ENCODE measurements around the gene CDC40. TPM values are rescaled to one million over a fixed set of nuclear protein-coding genes. Genes with fewer than 3 reads are reported as not detected.

CDC40 gene
- total and polyA plus RNA-seq, 3 donors from 2014 or later: 16.3 to 20.1 (median 17.9) TPM

- no peaks in the 10 kb centered on the region for H3K27me3 ChIP-seq
- TF ChIP-seq CTCF (IDR thresholded peaks at IDR 0.05) (no peak), POLR2A (IDR thresholded peaks at IDR 0.05) (no peak)
- H3K4me3 ChIP-seq: no peak overlapping the region
- H3K36me3 ChIP-seq (ENCODE audit: low read depth, missing control alignments): no peaks in the 10 kb centered on the region
- no peaks in the 10 kb centered on the region for H3K9me3 ChIP-seq
- H3K27ac ChIP-seq: no peak overlapping the region
- intact Hi-C loops (cut with DNase I; ENCODE audit: low total_unique reads): no loop called here
- WGBS, 2 donors: 80 to 82% methylated on average over 2 of the region's 2 CpGs
- DNase-seq: no peak
- no peaks in the 10 kb centered on the region for H3K4me1 ChIP-seq
These were observed 76.1 kb downstream of the CDC40 start for GRCh38 chr6:110256366-110256765.

GRCh38 chr6:110265273-110265672, 85.0 kb downstream of the CDC40 start:
- TF ChIP-seq POLR2A (IDR thresholded peaks at IDR 0.05) (no peak), CTCF (IDR thresholded peaks at IDR 0.05) (no peak)
- intact Hi-C loops (cut with DNase I; ENCODE audit: low total_unique reads): no loop called here
- Histone ChIP-seq H3K27ac (no peak overlapping the region), H3K36me3 (ENCODE audit: low read depth, missing control alignments) (no peaks in the 10 kb centered on the region), H3K4me3 (no peak overlapping the region), H3K9me3 (no peaks in the 10 kb centered on the region), H3K27me3 (no peaks in the 10 kb centered on the region), H3K4me1 (no peaks in the 10 kb centered on the region)
- no peak for DNase-seq
- 90 to 94% methylated on average over 3 of the region's 3 CpGs for WGBS, 2 donors

- Histone ChIP-seq H3K9me3 (no peaks in the 10 kb centered on the region), H3K4me3 (no peak overlapping the region), H3K27me3 (no peaks in the 10 kb centered on the region), H3K36me3 (ENCODE audit: low read depth, missing control alignments) (no peaks in the 10 kb centered on the region), H3K27ac (no peak overlapping the region), H3K4me1 (no peaks in the 10 kb centered on the region)
- intact Hi-C loops (cut with DNase I; ENCODE audit: low total_unique reads): no loop called here
- no peak for DNase-seq
- TF ChIP-seq POLR2A (IDR thresholded peaks at IDR 0.05) (no peak), CTCF (IDR thresholded peaks at IDR 0.05) (no peak)
These were observed 86.8 kb downstream of the CDC40 start for GRCh38 chr6:110266996-110267395.

GRCh38 chr6:110269623-110270022, 89.4 kb downstream of the CDC40 start:
- TF ChIP-seq POLR2A (IDR thresholded peaks at IDR 0.05) (no peak), CTCF (IDR thresholded peaks at IDR 0.05) (no peak)
- no peak overlapping the region for H3K4me3 ChIP-seq
- H3K9me3 ChIP-seq: no peaks in the 10 kb centered on the region
- H3K36me3 ChIP-seq (ENCODE audit: low read depth, missing control alignments): no peaks in the 10 kb centered on the region
- H3K27me3 ChIP-seq: no peaks in the 10 kb centered on the region
- intact Hi-C loops (cut with DNase I; ENCODE audit: low total_unique reads): no loop called here
- H3K4me1 ChIP-seq: no peaks in the 10 kb centered on the region
- DNase-seq: no peak
- 79 to 88% methylated on average over 2 of the region's 2 CpGs for WGBS, 2 donors
- H3K27ac ChIP-seq: no peak overlapping the region

- H3K4me1 ChIP-seq: no peaks in the 10 kb centered on the region
- H3K27me3 ChIP-seq: no peaks in the 10 kb centered on the region
- no peak for DNase-seq
- no peak for TF ChIP-seq CTCF (IDR thresholded peaks at IDR 0.05)
- no peak for TF ChIP-seq POLR2A (IDR thresholded peaks at IDR 0.05)
- H3K27ac ChIP-seq: no peak overlapping the region
- intact Hi-C loops (cut with DNase I; ENCODE audit: low total_unique reads): no loop called here
- 69 to 81% methylated on average over 4 of the region's 4 CpGs for WGBS, 2 donors
- no peaks in the 10 kb centered on the region for H3K9me3 ChIP-seq
- H3K36me3 ChIP-seq (ENCODE audit: low read depth, missing control alignments): no peaks in the 10 kb centered on the region
- H3K4me3 ChIP-seq: no peak overlapping the region
These were observed 89.9 kb downstream of the CDC40 start for GRCh38 chr6:110270165-110270564.
